ENCODE data around the gene ANKMY2.

Gene ANKMY2

GRCh38 chr7:16645593-16646471 lies at the start of gene ANKMY2, which contains the start of gene BZW2 (continued):
- 0 out of 2 replicates have a peak, but pooled peaks have one; percentile 24 for TF ChIP-seq ZBTB48 (tag by site-specific recombination; IDR thresholded peaks at IDR 0.05)
- TF ChIP-seq ZNF518A (tag by site-specific recombination; conservative IDR thresholded peaks at IDR 0.05; ENCODE audit: low read depth) = 0 out of 2 replicates have a peak, but pooled peaks have one; percentile 39
- no peak for TF ChIP-seq ZNF157 (tag by site-specific recombination; IDR thresholded peaks at IDR 0.05)
- TF ChIP-seq ZNF394 (tag by site-specific recombination; IDR thresholded peaks at IDR 0.05; ENCODE audit: borderline replicate concordance) = peak; percentile 25; the same call in 1 of the 2 replicates
- TF ChIP-seq GLIS2 (tag by site-specific recombination; IDR thresholded peaks at IDR 0.05) = 0 out of 2 replicates have a peak, but pooled peaks have one; percentile 13
- TF ChIP-seq ZIC2 (tag by site-specific recombination; IDR thresholded peaks at IDR 0.05) = 0 out of 2 replicates have a peak, but pooled peaks have one; percentile 19
- no peak for TF ChIP-seq ZNF26 (tag by site-specific recombination; IDR thresholded peaks at IDR 0.05)
- no peak for TF ChIP-seq ZNF747 (tag by site-specific recombination; IDR thresholded peaks at IDR 0.05)

GRCh38 chr7:16694806-16695205 lies 49.3 kb upstream of the ANKMY2 start:
- peaks cover 13 to 49% of the 10 kb centered on the region in 2 experiments for H3K36me3 ChIP-seq (ENCODE audit: control insufficient read depth in 2 of 2, insufficient read depth in 1 of 2, low read length in 2 of 2)
- ChIA-PET CTCF (interaction anchor here (0.7 to 2.4 kb wide), 16 partner anchors 8 to 483 kb away, joined by 3 to 11 read pairs (median 4); no protein-coding TSS in a partner anchor), POLR2A (no interaction called here)
- no peaks in the 10 kb centered on the region for H3K4me1 ChIP-seq (ENCODE audit: control insufficient read depth, insufficient read depth, low read length)
- no peaks in the 10 kb centered on the region for H3K9me3 ChIP-seq (ENCODE audit: control insufficient read depth, insufficient read depth, low read depth, low read length)
- no peak overlapping the region for H3K4me3 ChIP-seq (ENCODE audit: low read depth, low read length)
- no peak overlapping the region for H3K27ac ChIP-seq (ENCODE audit: extremely low read depth, low read depth, low read length)
- TF ChIP-seq ZBTB20 (tag by site-specific recombination; IDR thresholded peaks at IDR 0.05) (no peak), ZNF423 (tag by site-specific recombination; IDR thresholded peaks at IDR 0.05) (no peak), ZNF280C (tag by site-specific recombination; IDR thresholded peaks at IDR 0.05) (no peak), SP7 (tag by site-specific recombination; IDR thresholded peaks at IDR 0.05) (no peak), PRDM4 (tag by site-specific recombination; IDR thresholded peaks at IDR 0.05) (no peak), ZNF792 (tag by site-specific recombination; IDR thresholded peaks at IDR 0.05) (no peak), ZNF473 (tag by site-specific recombination; IDR thresholded peaks at IDR 0.05) (no peak), PRDM10 (tag by site-specific recombination; IDR thresholded peaks at IDR 0.05) (no peak)
